Measurements from ENCODE around the gene UPK3BL2. TPM values are rescaled to one million over a fixed set of nuclear protein-coding genes. Genes with fewer than 3 reads are reported as not detected.
"Not testable (repeated sequence)": the region's sequence is repeated elsewhere in the genome, so short reads cannot be mapped to it uniquely, and the experiment has no call there.

Gene UPK3BL2
- total RNA-seq, 1 experiment from 2014 or later, result 3.7 TPM

DNA sequence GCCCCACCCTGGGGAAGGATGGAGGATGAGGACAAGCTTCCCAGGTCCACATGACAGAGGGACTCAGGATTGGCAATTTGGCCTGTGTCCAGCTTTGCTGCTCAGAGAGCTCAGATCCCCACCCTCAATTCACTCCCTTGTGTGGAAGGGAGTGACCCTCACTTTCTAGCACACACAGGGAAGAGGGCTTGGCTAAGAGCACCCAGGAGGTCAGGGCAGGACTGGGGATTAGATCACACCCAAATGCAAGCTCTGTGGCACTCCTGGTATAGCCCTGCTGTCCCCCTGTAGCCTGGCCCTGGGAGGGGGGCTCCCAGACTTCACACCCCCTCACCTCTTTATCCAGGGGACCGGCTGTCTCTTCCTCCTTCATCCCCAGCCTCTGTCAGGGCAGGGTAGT, 876 bp upstream of the UPK3BL2 start:
- H3K9me3 ChIP-seq (replicated peaks); H3K4me1 ChIP-seq; H3K4me3 ChIP-seq; H3K36me3 ChIP-seq; H3K27me3 ChIP-seq; H3K27ac ChIP-seq; DNase-seq: not testable (repeated sequence)

DNA sequence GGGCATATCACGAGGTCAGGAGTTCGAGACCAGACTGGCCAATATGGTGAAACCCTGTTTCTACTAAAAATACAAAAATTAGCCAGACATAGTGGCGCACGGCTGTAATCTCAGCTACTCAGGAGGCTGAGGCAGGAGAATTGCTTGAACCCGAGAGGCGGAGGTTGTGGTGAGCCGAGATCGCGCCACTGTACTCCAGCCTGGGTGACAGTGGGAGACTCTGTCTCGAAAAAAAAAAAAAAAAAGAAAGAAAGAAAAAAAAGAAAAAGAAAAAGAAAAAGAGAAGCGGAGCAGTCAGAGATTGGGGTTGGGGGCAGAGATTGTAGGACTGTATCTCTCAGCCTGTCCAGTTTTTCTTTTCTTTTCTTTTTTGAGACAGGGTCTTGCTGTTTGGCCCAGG, 725 bp downstream of the UPK3BL2 start:
- H3K4me3 ChIP-seq; H3K27me3 ChIP-seq; H3K4me1 ChIP-seq; H3K27ac ChIP-seq; H3K36me3 ChIP-seq; H3K9me3 ChIP-seq (replicated peaks); DNase-seq: not testable (repeated sequence)

DNA sequence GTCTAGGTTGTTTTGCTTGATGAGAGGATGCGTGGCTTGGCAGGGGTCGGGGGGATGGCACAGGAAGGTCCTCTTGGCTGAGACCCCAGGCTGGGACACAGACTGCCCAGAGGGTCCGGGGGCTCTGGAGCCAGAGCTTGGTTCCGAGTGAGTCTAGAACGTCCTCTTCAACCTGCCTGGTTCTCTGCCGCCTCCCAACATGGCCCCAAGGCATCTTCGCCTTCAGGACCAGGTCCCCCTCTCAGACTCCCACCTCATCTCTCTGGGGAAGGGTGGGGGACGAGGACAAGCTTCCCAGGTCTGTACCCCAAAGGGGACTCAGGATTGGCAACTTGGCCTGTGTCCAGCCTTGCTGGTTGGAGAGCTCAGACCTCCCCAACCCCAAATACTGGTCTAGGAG, 1.4 kb downstream of the UPK3BL2 start:
- H3K36me3 ChIP-seq; DNase-seq; H3K4me3 ChIP-seq; H3K9me3 ChIP-seq (replicated peaks); H3K27me3 ChIP-seq; H3K27ac ChIP-seq; H3K4me1 ChIP-seq: not testable (repeated sequence)

DNA sequence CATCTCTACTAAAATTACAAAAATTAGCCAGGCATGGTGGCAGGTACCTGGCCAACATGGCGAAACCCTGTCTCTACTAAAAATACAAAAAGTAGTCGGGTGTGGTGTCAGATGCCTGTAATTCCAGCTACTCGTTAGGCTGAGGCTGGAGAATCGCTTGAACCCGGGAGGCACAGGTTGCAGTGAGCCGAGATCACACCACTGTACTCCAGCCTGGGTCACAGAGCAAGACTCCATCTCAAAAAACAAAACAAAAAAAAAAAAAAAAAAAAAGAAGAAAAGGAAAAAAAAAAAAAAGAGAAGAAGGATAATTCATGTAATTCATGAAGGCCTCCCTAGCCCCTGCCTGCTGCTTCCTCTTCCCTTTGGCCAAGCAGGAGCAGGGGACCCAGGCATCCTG, 2.9 kb downstream of the UPK3BL2 start:
- H3K27me3 ChIP-seq; H3K36me3 ChIP-seq; H3K27ac ChIP-seq; H3K4me3 ChIP-seq; H3K4me1 ChIP-seq; H3K9me3 ChIP-seq (replicated peaks); DNase-seq: not testable (repeated sequence)

DNA sequence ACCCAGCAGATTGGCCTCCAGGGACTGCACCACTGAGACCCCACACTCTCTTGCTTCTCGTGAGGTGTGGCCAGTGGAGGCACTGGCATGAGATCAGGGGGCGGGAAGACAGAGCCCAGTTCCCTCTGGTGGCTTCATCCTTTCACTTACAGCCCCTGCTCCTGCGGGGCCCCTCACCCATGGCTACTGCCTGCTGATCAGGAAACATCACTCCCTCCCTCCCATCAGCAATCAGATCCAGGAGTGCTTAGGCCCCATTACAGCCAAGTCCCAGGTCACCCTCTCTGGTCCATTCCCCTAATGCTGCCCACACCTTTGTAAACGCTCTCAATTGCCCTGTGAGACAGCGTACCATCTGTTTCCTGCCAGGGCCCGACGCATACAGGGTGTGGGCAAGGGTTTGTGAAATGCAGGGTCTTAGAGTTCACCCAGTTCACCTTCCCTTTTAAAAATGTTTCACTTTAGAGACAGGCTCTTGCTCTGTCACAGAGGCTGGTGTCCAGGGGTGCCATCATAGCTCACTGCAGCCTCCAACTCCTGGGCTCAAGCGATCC, 8.4 kb downstream of the UPK3BL2 start:
- not testable (repeated sequence) for H3K4me1 ChIP-seq; H3K4me3 ChIP-seq; H3K27ac ChIP-seq; H3K9me3 ChIP-seq (replicated peaks); H3K27me3 ChIP-seq; H3K36me3 ChIP-seq
- peak; percentile 0 to 2 for DNase-seq

DNA sequence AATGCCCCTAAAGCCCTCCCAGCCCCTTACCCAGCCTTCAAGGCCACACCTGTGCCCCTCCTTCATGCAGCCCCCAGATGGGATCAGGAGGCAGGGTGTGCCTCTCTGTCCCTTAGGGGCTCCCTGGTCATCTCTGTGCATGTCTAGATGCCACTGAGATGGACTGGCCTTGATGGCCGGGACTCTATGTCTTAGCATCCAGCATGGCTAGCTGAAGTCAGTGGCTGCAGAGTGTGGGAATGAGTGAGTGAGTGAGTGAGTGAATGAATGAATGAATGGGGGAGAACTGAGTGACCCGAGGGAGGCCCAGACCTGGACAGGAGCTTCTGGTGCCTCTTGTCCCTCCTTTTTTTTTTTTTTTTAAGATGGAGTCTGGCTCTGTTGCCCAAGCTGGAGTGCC, 11.4 kb downstream of the UPK3BL2 start:
- H3K4me3 ChIP-seq; H3K27me3 ChIP-seq; H3K27ac ChIP-seq; H3K4me1 ChIP-seq; DNase-seq; H3K9me3 ChIP-seq (replicated peaks); H3K36me3 ChIP-seq: not testable (repeated sequence)

DNA sequence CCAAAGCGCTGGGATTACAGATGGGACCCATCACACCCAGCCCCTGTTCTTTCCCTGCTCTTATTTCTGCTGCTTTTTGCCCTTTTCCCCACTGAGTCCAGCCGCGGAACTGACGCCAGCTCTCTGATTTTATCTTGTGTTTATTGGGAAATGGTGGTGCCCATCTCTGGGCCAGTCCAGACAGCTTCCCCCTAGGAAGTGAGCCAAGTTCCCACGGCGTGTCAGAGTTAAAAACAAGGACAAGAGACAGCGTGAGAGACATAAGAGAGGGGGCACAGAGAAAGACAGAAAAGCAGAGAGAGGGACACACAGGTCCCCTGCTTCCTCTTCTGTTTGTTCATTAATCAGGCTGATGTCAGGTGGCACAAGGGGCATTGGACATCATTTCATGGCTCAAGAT, 11.9 kb downstream of the UPK3BL2 start:
- peak in 1 of 2 experiments; percentile 3 for DNase-seq
- not testable (repeated sequence) for H3K9me3 ChIP-seq (replicated peaks); H3K4me3 ChIP-seq; H3K4me1 ChIP-seq; H3K27me3 ChIP-seq; H3K27ac ChIP-seq; H3K36me3 ChIP-seq

DNA sequence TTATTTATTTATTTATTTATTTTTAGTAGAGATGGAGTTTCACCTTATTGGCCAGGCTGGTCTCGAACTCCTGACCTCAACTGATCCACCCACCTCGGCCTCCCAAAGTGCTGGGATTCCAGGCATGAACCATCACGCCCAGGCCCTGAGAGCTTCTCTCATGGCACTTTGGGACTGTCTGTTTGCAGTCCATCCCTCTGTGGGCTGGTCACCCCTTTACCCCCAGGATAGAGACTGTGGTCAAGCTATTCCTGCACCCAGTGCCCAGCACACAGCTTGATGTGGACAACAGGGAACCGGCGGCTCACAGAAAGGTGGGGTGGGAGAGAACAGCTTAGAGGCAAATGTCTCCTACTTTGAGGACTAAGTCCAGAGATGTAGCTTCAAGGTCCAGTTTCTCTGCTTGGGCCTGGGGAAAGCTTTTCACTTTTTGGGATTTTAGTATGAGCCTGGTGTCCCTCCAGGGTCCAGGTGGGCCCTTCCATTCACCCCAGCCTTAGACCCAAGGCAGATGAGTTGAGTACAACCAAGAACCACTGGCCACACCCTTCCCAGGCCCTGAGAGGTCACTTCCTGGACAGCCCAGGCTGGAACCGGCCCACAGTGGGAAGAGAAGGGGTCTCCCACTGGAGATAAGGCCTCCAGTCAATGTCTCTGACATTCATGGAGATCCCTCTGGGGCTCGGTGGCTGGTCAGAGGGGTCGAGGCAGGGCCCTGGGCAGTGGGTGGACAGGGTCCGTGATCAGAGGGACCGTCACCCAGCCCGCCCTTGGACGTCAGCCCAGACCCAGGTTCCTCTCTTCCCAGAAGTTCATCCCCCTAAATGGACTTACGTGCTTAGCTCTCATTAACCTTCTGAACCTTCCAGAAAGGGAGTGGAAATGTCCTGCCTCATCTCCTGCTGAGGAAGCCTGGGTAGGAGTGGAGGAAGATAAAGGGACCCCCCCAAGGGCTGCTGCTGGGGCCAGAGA, 15.4 kb downstream of the UPK3BL2 start:
- not testable (repeated sequence) for H3K4me3 ChIP-seq; H3K36me3 ChIP-seq; H3K4me1 ChIP-seq; DNase-seq; H3K27ac ChIP-seq; H3K27me3 ChIP-seq; H3K9me3 ChIP-seq (replicated peaks)

DNA sequence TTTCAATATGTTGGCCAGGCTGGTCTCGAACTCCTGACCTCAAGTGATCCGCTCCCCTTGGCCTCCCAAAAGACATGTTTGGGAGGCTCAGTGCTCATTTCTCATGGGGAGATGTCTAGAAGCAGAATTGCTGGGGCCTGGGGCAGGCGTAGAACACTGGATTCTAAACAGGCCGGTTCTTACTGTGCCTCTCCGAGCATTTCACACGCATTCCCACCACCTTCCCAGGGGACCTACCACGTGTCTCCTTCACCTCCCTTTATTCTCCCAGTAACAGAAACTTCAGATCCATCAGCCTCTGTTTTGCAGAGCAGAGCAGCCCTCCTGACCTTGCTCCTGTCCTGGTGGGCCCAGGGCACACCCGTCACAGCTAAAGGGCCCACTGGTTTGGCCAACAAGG, 16.3 kb downstream of the UPK3BL2 start:
- not testable (repeated sequence) for H3K36me3 ChIP-seq; H3K4me3 ChIP-seq; H3K4me1 ChIP-seq; H3K9me3 ChIP-seq (replicated peaks); DNase-seq; H3K27ac ChIP-seq; H3K27me3 ChIP-seq

DNA sequence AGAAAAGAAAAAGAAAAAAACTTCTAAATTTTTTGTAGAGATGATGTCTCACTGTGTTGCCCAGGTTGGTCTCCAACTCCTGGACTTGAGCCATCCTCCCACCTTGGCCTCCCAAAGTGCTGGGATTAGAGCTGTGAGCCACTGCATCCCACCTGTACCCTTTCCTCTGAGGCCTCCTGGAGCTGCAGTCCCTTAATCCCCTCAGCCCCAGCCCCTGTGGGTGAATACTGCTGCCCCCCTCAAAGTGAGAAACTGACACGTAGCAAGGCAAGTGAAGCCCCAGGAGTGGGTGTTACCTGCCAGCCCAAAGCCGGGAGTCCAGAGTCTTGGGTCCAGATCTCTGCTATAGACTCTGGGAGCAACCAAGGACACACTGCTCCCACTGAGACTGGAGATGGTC, 18.7 kb downstream of the UPK3BL2 start:
- not testable (repeated sequence) for H3K36me3 ChIP-seq; H3K27ac ChIP-seq; H3K4me3 ChIP-seq; H3K9me3 ChIP-seq (replicated peaks); H3K4me1 ChIP-seq; H3K27me3 ChIP-seq; DNase-seq

DNA sequence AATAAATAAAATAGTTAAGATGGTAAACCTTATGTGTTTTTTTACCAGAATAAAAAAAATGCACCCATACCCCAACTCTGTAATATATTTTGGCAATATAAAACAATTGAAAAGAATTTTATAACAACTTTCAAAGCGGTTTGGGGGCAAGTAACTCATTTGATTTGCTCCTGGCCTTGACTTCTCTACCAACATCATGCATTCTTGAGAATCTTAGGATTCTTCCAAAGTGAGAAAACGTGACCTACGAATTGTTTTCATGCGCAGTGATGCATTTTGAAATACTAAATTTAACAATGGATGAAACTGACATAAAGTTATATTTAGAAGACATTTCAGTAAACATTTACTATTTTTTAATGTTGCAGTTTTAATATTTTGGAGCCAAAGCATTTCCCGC, 22.7 kb downstream of the UPK3BL2 start:
- not testable (repeated sequence) for H3K27me3 ChIP-seq; H3K4me1 ChIP-seq; H3K9me3 ChIP-seq (replicated peaks); H3K4me3 ChIP-seq; H3K36me3 ChIP-seq; H3K27ac ChIP-seq; DNase-seq

DNA sequence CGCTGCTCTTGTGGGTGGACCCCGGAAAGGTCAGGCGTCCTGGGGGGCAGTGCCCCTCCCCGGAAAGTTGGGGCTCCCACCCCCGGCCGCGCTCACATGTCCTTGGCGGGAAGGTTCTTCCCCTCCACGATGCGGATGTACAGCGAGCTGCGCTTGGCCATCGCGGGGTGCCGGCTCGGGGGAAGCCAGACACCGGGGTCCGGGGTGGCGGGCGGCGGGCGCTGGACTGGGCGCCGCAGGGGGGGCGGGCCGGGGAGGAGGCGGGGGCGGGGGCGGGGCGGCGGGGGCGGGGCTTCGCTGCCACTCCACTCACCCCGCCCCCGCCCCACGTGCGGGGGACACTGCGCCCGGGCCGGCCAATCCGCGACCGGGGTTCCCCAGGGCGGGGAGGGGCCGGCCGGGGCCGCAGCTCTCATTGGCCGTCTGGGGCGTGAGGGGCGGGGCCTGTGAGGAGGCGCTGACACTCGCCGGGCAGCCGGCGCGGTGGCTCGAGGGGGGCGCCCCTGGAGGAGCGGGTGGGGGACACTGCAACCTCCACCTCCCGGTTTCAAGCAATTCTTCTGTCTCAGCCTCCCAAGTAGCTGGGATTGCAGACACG, 25.8 kb downstream of the UPK3BL2 start, which contains the start of gene RASA4B:
Gene RASA4B (minus strand): TSS at position 228 of the 598 bp plus-strand sequence. CDS start 67 bp downstream, at position 161.
- not testable (repeated sequence) for H3K27me3 ChIP-seq; H3K4me1 ChIP-seq; H3K36me3 ChIP-seq; H3K4me3 ChIP-seq; H3K27ac ChIP-seq; H3K9me3 ChIP-seq (replicated peaks)
- DNase-seq, result peak; percentile 11 to 42

DNA sequence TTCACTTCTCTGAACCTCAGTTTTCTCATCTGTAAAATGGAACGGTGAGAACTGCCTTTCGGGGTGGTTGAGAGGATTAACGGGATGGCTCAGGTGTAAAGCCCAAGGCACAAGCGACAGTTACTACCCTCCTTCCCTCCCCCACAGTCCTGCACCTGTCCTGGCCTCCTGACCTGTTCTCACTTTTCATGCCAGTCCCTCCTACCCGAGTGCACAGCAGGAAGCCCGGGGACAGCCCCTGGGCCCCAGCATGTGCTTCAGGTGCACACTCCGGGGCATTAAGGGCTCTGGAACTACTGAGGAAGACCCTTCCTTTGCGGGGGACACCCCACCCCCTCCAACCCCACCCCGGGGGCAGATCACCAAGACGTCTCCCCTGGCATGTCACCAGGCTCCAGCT, 26.5 kb downstream of the UPK3BL2 start:
- H3K27me3 ChIP-seq; H3K9me3 ChIP-seq (replicated peaks); H3K27ac ChIP-seq; DNase-seq; H3K4me3 ChIP-seq; H3K4me1 ChIP-seq; H3K36me3 ChIP-seq: not testable (repeated sequence)

DNA sequence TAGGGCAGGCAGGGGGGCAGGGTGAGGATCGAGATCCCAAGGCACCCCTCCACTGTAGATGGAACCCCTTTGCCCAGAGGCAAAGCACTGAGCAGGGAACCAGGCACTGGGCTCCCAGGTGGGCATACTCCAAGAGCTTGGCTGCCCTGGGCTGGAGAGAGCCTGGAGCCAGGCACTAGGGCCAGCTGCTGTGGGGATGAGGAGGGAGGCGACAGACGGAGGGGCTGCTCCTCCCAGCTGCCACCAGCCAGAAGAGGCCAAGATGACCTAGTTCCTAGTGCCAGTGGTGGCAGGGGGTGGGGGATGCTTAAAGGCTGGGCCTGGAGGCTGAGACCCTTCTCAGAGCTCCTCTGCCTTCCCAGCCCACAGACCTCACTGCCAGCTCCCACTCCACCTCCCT, 27.6 kb downstream of the UPK3BL2 start:
- H3K4me1 ChIP-seq; H3K4me3 ChIP-seq; DNase-seq; H3K36me3 ChIP-seq; H3K27ac ChIP-seq; H3K9me3 ChIP-seq (replicated peaks); H3K27me3 ChIP-seq: not testable (repeated sequence)

DNA sequence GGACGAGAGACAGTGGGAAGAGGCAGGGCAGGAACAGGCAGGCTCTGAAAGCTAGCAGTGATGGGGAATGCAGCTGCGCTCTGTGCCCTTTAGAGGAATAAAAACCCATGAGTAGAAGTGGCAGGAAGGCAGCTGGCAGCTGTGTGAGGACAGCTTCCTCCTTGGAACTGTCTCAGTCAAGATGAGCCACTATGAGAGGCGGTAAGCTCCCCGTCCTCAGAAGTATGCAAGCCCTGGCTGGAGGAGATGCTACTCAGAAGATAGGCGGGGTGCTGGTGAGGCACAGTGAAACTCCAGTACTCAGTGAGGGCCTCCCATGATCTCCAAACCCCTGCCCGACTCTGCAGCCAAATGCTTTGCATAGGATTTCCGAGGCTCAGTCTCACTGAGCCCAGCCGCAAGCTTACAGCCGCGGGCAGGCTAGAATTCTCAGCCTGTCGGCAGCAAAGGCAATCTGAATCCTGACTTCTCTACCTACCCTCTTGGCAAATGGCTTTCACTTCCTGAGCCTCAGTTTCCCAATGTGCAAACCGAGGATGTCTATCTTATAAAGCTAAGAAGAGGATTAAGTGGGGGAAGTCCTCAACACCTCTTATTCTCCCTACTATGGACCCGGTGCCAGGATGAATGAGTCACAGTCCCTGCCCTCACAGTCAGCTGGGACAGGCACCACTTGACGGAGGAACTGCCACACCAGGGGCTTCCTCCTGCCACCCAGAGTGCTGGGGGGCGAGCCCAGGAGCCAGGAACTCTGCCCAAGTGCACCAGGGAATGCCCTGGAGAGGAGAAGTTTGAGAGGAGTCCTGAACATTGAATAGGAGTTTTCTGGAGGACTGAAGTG, 28.4 kb downstream of the UPK3BL2 start:
- DNase-seq, H3K4me3 ChIP-seq: not testable (repeated sequence)

More for the DNA sequence above, 28.4 kb downstream of the UPK3BL2 start:
- not testable (repeated sequence) for H3K36me3 ChIP-seq; H3K4me1 ChIP-seq; H3K9me3 ChIP-seq (replicated peaks); H3K27ac ChIP-seq; H3K27me3 ChIP-seq

Data from SJCRH30 (cell line).